Measurements from ENCODE around the gene C5orf47. TPM values are rescaled to one million over a fixed set of nuclear protein-coding genes. Genes with fewer than 3 reads are reported as not detected.

The C5orf47 gene
- total RNA-seq = 0.11 TPM in 1 of 2 replicates, not detected in the other
- not detected for polyA plus RNA-seq (2012)

GRCh38 chr5:173988554-173989431, at the start of gene C5orf47:
Gene C5orf47 (plus strand): TSS chr5:173989170. CDS start chr5:173989264, 94 bp downstream.
- DNase-seq (ENCODE audit: low read depth) = no peak

GRCh38 chr5:173940269-173940668, 48.7 kb upstream of the C5orf47 start:
- no peak for DNase-seq (ENCODE audit: low read depth)

- no peak for DNase-seq (ENCODE audit: low read depth)
Observed at GRCh38 chr5:173941102-173941501, 47.9 kb upstream of the C5orf47 start.

- no peak for DNase-seq (ENCODE audit: low read depth)
Observed at GRCh38 chr5:173941758-173942401, 47.1 kb upstream of the C5orf47 start.

GRCh38 chr5:173944511-173944910, 44.5 kb upstream of the C5orf47 start:
- DNase-seq (ENCODE audit: low read depth) = no peak

- DNase-seq (ENCODE audit: low read depth) = no peak
Observed at GRCh38 chr5:173945160-173945559, 43.8 kb upstream of the C5orf47 start.

GRCh38 chr5:173946323-173946722, 42.6 kb upstream of the C5orf47 start:
- no peak for DNase-seq (ENCODE audit: low read depth)

GRCh38 chr5:173950829-173951228, 38.1 kb upstream of the C5orf47 start:
- no peak for DNase-seq (ENCODE audit: low read depth)

GRCh38 chr5:173953528-173954090, 35.4 kb upstream of the C5orf47 start:
- peak; percentile 58 for DNase-seq (ENCODE audit: low read depth)

- peak; percentile 71 for DNase-seq (ENCODE audit: low read depth)
Observed at GRCh38 chr5:173954671-173955521, 34.1 kb upstream of the C5orf47 start.

- DNase-seq (ENCODE audit: low read depth) = no peak
Observed at GRCh38 chr5:173960986-173961385, 28.0 kb upstream of the C5orf47 start.

- DNase-seq (ENCODE audit: low read depth) = no peak
Observed at GRCh38 chr5:173961418-173961817, 27.6 kb upstream of the C5orf47 start.

- no peak for DNase-seq (ENCODE audit: low read depth)
Observed at GRCh38 chr5:173962436-173962972, 26.5 kb upstream of the C5orf47 start.

- DNase-seq (ENCODE audit: low read depth) = peak; percentile 86
Observed at GRCh38 chr5:173963182-173963838, 25.7 kb upstream of the C5orf47 start.

- DNase-seq (ENCODE audit: low read depth) = no peak
Observed at GRCh38 chr5:173963867-173964441, 25.0 kb upstream of the C5orf47 start.

GRCh38 chr5:173964506-173964905, 24.5 kb upstream of the C5orf47 start:
- DNase-seq (ENCODE audit: low read depth) = no peak

GRCh38 chr5:173967241-173967640, 21.7 kb upstream of the C5orf47 start:
- no peak for DNase-seq (ENCODE audit: low read depth)

GRCh38 chr5:173968154-173968797, 20.7 kb upstream of the C5orf47 start:
- no peak for DNase-seq (ENCODE audit: low read depth)

Data from myocyte (in vitro differentiated cells).